Stimulated activated CD4-positive, alpha-beta T cell treated with anti-CD3 and anti-CD28 coated beads, Interleukin-15, amount 100 ng/mL, for 48 hours (primary cell): ENCODE results near the gene PODNL1.
"Not testable (repeated sequence)": the region's sequence is repeated elsewhere in the genome, so short reads cannot be mapped to it uniquely, and the experiment has no call there.

Source experiments
- DNase-seq, 2 donors: peaks; one replicate each; pipeline ENCODE4 v3.0.0-alpha.2; 2020; ENCODE audit warnings: low read depth in 2 of 2

The PODNL1 gene

GRCh38 chr19:13938301-13939064, at the start of gene PODNL1:
PODNL1 (minus strand) TSS chr19:13938417; CDS start chr19:13938181, 236 bp downstream.
- DNase-seq: no peak

- no peak for DNase-seq
Measured at GRCh38 chr19:13987101-13987890, 49.1 kb upstream of the PODNL1 start.

DNA sequence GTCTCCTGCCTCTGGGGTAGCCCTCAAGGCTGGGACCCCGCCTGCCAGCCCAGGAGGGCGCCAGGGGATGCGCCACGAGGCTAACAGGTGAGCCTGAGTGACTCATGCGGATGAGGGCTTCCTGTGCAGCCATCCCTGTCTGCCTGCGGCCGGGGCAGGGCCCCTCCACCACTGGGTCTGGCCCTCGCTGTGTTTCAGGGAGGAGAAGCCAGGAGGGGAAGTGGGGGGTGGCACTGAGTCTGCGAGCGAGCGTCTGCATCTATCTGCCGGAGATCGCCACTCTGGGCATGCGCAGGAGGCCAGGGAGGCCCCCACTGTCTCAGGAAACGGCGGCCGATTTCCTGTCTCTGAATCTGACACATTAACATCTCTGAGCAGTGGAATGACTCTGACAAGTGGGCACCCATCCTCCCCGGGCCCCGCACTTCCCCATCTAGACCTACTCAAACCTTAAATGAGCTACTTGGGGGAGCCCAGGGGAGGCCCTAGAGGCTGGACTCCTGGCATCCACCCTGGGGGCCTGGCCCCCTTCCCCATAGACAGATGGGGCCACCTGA, 48.2 kb upstream of the PODNL1 start:
- peak; percentile 98 to 99 for DNase-seq

- DNase-seq: no peak
Measured at GRCh38 chr19:13985771-13986347, 47.6 kb upstream of the PODNL1 start.

DNA sequence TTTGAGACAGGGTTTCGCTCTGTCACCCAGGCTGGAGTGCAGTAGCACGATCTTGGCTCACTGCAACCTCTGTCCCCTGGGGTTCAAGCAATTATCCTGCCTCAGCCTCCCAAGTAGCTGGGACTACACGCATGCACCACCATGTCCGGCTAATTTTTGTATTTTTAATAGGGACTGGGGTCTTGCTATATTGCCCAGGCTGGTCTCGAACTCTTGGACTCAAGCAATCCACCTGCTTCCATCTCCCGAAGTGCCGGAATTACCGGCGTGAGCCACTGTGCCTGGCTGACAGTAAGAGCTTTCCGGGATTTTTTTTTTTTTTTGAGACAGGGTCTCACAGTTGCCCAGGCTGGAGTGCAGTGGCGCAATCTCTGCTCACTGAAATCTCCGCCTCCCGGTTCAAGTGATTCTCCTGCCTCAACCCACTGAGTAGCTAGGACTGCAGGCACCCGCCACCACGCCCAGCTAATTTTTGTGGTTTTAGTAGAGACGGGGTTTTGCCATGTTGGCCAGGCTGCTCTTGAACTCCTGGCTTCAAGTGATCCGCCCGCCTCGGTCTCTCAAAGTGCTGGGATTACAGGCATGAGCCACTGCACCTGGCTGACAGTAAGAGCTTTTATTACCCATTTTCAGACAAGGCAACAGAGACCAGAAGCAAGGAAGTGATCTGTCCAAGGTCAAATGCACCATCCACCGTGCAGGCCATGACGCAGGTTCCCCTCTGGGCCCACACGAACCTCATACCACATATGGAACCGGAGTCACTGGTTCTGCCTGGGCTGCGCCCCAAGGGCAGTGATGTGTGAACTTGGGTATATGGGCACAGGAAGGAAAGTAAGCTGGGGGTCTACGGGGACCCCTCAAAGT, 46.9 kb upstream of the PODNL1 start:
- no peak for DNase-seq

DNA sequence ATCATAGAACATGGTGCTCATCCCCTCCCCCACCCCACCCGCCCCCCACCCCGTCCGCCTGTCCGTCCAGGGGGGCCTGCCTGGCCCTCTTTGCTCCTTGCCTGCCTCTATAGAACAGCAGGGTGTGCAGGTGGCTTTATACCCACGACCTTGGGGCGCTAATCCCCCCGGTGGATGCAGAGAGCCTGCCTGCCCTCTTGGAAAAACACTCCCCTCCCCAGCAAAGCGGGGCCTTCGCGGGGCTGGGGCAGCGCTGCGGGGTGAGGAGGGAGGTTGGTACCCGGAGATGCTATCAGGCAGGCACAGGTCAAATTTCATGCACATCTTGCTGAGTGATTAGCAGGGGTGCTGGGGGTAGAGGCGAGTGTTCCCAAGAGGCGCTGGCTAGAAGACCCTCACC, 46.0 kb upstream of the PODNL1 start:
- DNase-seq: no peak

- no peak for DNase-seq
Measured at GRCh38 chr19:13983213-13983889, 45.1 kb upstream of the PODNL1 start.

- DNase-seq: no peak
Measured at GRCh38 chr19:13982773-13983172, 44.6 kb upstream of the PODNL1 start.

GRCh38 chr19:13981988-13982501, 43.8 kb upstream of the PODNL1 start:
- DNase-seq: no peak

DNA sequence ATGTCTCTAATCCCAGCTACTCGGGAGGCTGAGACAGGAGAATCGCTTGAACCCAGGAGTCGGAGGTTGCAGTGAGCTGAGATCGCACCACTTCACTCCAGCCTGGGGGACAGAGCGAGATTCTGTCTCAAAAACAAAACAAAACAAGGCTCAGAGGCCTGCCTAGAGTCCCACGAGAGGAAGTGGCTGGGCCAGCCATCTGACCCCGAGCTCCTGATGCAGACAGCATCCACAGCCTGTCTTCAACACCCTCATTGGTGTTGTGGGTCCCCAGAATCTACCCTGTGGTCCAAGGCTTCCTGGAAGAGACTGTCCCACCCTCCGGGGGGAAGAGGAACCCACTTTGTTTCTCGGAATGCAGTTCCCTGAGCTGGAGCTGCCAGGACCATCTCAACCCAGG, 43.2 kb upstream of the PODNL1 start:
- DNase-seq: no peak

- no peak for DNase-seq
Measured at GRCh38 chr19:13981021-13981420, 42.8 kb upstream of the PODNL1 start.

DNA sequence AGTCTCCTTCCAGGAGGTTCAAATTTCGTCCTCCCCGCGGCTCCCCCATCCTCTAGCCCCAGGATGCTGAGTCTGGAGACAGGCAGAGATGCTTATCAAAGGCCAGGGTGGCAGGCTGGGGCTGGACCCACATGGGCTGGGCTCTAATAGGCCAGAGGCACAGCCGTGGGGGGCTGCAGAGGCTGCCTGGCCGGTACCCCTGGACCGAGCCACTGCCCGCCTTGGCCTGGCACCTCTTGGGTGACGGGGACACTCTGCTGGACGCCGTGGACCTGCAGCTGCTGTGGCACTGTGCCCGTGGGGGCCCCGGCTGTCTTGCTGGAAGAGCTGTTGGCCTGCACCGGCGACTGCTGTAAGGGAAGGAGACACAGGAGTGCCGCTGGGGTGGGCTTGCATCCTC, 42.1 kb upstream of the PODNL1 start:
- no peak for DNase-seq

GRCh38 chr19:13979686-13980085, 41.5 kb upstream of the PODNL1 start:
- DNase-seq: no peak

GRCh38 chr19:13979244-13979615, 41.0 kb upstream of the PODNL1 start:
- DNase-seq: no peak

DNA sequence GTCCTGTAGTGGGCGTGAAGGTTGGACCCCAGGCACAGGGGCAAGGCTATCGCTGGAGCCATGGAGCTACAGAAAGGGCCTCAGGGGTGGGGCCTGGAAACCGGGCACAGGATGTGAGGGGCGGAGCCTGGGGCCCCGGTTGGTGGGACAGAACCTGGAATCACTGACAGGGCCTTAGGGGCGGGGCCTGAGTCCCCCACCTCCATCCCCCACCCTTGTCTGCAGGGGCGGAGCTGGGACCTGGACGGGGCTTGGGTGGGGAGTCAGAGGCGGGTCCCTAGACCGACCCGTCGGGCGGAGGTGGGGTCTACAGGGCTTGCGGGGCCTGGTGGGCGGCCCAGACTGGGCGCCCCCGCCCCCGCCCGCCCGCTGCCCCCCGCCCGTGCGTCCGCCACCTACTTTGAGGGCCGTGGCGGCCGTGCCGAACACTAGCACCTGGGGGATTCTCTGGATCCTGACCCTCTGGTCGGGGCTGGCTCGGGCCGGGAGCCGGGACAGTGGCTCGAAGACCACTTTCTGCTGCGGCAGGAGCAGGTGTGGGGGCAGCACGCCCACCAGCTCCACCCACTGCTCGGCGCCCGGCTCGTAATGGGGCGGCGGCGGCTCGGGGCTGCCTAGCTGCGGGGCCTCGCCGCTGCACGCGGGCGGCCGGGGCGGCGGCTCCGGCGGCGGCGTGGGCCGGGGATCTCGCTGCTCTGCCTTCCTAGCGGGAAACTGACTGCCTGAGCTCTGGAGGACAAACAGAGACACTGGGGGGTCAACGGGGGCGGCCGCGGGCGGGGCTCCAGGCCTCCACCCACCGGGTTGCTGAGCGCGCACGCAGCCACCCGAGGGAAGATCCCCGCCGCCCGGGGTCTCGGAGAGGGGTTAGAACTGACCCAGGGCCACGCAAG, 40.4 kb upstream of the PODNL1 start:
- no peak for DNase-seq

- DNase-seq: no peak
Measured at GRCh38 chr19:13977803-13978202, 39.6 kb upstream of the PODNL1 start.

DNA sequence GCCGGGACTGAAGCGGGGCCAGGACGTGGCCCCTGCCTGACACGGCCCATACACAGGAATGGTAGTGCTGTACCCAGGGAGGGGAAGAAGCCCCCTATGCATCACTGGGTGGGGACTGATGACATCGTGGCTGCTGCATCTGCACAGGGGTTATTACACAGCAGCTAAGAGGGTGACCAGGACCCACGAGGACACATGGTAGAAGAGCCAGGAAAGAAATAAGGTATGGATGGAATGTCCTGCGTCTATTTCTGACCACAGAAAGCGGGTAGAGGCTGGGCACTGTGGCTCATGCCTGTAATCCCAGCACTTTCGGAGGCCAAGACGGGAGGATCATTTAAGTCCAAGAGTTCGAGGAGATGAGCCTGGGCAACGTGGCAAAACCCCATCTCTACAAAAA, 38.2 kb upstream of the PODNL1 start:
- DNase-seq: no peak

- no peak for DNase-seq
Measured at GRCh38 chr19:13975870-13976269, 37.7 kb upstream of the PODNL1 start.

DNA sequence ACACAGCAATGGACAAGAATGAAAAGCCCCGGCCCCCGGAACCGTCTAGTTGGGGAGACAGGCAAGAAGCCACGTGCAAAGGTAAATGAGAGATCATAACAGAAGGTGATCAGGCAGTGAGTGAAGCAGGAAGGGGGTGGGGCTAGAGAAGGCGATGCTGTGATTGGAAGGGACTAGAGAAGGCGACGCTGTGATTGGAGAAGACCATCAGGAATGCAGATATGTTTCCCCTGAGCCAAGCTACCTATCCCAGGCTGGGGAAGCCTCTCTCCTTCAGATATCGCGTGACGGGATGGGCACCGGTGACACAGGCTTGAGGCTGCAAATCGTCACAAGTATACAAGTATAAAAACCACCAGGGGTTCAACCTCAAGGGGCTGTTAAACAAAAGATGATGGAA, 35.9 kb upstream of the PODNL1 start:
- DNase-seq: no peak

GRCh38 chr19:13973479-13973878, 35.3 kb upstream of the PODNL1 start:
- DNase-seq: not testable (repeated sequence)
